ENCODE data around the gene GIMAP5.

Gene GIMAP5

GRCh38 chr7:150791304-150791703, 54.1 kb downstream of the GIMAP5 start:
- TF ChIP-seq CTCF (IDR thresholded peaks at IDR 0.05; ENCODE audit: borderline replicate concordance, insufficient read depth, low read depth, low read length) = no peak

DNA sequence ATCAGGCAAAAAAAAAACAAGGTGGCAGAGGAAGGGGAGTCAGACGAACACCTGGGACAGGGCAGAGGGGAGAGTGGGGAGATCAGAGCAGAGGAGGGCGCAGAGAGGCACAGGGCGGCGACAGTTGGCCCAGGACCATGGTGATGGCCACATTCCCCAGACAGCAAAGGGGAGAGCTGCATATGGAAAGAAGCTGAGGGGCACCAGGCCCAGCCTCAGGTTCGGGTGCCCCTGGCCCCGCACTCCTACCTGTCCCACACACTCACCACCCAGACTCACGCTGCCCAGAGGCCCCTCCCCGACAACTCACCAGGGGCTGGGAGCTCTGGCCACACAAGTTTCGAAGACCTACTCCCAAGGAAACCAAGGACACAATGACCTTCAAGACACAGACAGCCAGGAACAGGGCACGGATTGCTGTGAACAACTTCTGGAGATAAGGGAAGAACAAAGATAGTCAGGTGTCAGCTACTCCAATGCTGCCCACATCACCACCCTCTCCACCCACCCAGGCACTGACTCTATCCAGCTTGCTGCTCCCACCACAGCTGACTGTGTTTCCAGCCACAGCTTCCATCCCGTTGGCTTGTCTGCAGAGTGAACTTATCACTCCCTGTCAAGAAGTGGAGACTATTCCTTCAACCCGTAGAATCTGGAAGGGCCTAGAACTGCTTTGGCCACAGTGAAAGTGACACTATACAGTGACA, 54.7 kb downstream of the GIMAP5 start:
- no peak for TF ChIP-seq CTCF (IDR thresholded peaks at IDR 0.05; ENCODE audit: borderline replicate concordance, insufficient read depth, low read depth, low read length)
- no peak overlapping the region for H3K4me3 ChIP-seq (ENCODE audit: low read depth, low read length)

More at GRCh38 chr7:150791304-150791703, 54.1 kb downstream of the GIMAP5 start:
- no peak overlapping the region for H3K4me3 ChIP-seq (ENCODE audit: low read depth, low read length)
